Liver (tissue), 9 donors: Measurements from ENCODE around the gene HILPDA. TPM values are rescaled to one million over a fixed set of nuclear protein-coding genes. Genes with fewer than 3 reads are reported as not detected.

Source experiments
- DNase-seq: peaks from one replicate; pipeline ENCODE4 v3.0.0-alpha.2; 2017; ENCODE audit warnings: low spot score
- H3K27ac ChIP-seq, 2 donors: one replicate each; pipeline ENCODE4 v1.7.0; 2013; ENCODE audit warnings: inconsistent platforms in 2 of 2, low read length in 2 of 2, control low read depth in 1 of 2, low read depth in 1 of 2, mild to moderate bottlenecking in 1 of 2
- H3K27me3 ChIP-seq, 4 donors: one replicate each; pipeline versions ENCODE4 v1.6.1 to v1.7.0; 2013; ENCODE audit warnings: low read length in 3 of 4, inconsistent platforms in 1 of 4, mild to moderate bottlenecking in 1 of 4, moderate library complexity in 1 of 4; ENCODE audit not compliant: control insufficient read depth in 4 of 4, insufficient read depth in 4 of 4
- H3K36me3 ChIP-seq, 4 donors: one replicate each; pipeline versions ENCODE4 v1.6.1 to v1.7.0; 2013; ENCODE audit warnings: low read length in 3 of 4, mild to moderate bottlenecking in 3 of 4, low read depth in 1 of 4, moderate library complexity in 1 of 4; ENCODE audit not compliant: control insufficient read depth in 4 of 4, insufficient read depth in 3 of 4
- H3K4me1 ChIP-seq, 4 donors: one replicate each; pipeline versions ENCODE4 v1.6.1 to v1.7.0; 2013; ENCODE audit warnings: low read length in 3 of 4, mild to moderate bottlenecking in 3 of 4, moderate library complexity in 1 of 4; ENCODE audit not compliant: control insufficient read depth in 4 of 4, insufficient read depth in 4 of 4
- H3K4me3 ChIP-seq, 3 donors: one replicate each; pipeline versions ENCODE4 v1.6.1 to v1.7.0; 2013; ENCODE audit warnings: low read length in 3 of 3, control low read depth in 1 of 3, low read depth in 1 of 3, mild to moderate bottlenecking in 1 of 3
- H3K9ac ChIP-seq, 2 donors: one replicate each; pipeline ENCODE4 v1.7.0; 2013; ENCODE audit warnings: low read length in 2 of 2, mild to moderate bottlenecking in 2 of 2, moderate library complexity in 2 of 2, control low read depth in 1 of 2, low read depth in 1 of 2
- H3K9me3 ChIP-seq, 4 donors: one replicate each; pipeline versions ENCODE4 v1.6.1 to v1.7.0; 2013; ENCODE audit warnings: low read length in 3 of 4; ENCODE audit not compliant: control insufficient read depth in 4 of 4
- EGR1 ChIP-seq, 2 donors: IDR thresholded peaks; 2 replicates each; pipeline ENCODE4 v1.6.1; 2016 to 2018; ENCODE audit warnings: antibody characterized with exemption in 2 of 2, low read depth in 2 of 2
- FOXA1 ChIP-seq: IDR thresholded peaks from 2 replicates; pipeline ENCODE4 v1.6.1; 2016; ENCODE audit warnings: antibody characterized with exemption
- FOXA2 ChIP-seq: IDR thresholded peaks from 2 replicates; pipeline ENCODE4 v1.6.1; 2016; ENCODE audit warnings: antibody characterized with exemption
- GABPA ChIP-seq, 2 donors: IDR thresholded peaks in 1 of 2; conservative IDR thresholded peaks in 1 of 2; 2 replicates each; pipeline ENCODE4 v1.6.1; 2016; ENCODE audit warnings: antibody characterized with exemption in 2 of 2, mild to moderate bottlenecking in 1 of 2, moderate library complexity in 1 of 2
- HNF4A ChIP-seq, 2 donors: conservative IDR thresholded peaks; 2 replicates each; pipeline ENCODE4 v1.6.1; 2016; ENCODE audit warnings: antibody characterized with exemption in 2 of 2, mild to moderate bottlenecking in 2 of 2
- HNF4G ChIP-seq: IDR thresholded peaks from 2 replicates; pipeline ENCODE4 v1.6.1; 2016; ENCODE audit warnings: antibody characterized with exemption
- JUND ChIP-seq, 2 donors: IDR thresholded peaks; 2 replicates each; pipeline ENCODE4 v1.6.1; 2016; ENCODE audit warnings: antibody characterized with exemption in 2 of 2
- MAX ChIP-seq: IDR thresholded peaks from 2 replicates; pipeline ENCODE4 v1.6.1; 2016; ENCODE audit warnings: antibody characterized with exemption
- NR2F2 ChIP-seq: IDR thresholded peaks from 2 replicates; pipeline ENCODE4 v1.6.1; 2016; ENCODE audit warnings: antibody characterized with exemption
- RAD21 ChIP-seq, 2 donors: IDR thresholded peaks; 2 replicates each; pipeline ENCODE4 v1.6.1; 2016; ENCODE audit warnings: antibody characterized with exemption in 2 of 2, mild to moderate bottlenecking in 2 of 2
- REST ChIP-seq: IDR thresholded peaks from 2 replicates; pipeline ENCODE4 v1.6.1; 2016; ENCODE audit warnings: antibody characterized with exemption, mild to moderate bottlenecking
- RXRA ChIP-seq, 2 donors: IDR thresholded peaks; 2 replicates each; pipeline ENCODE4 v1.6.1; 2017 to 2018; ENCODE audit warnings: antibody characterized with exemption in 2 of 2, mild to moderate bottlenecking in 1 of 2
- SP1 ChIP-seq: IDR thresholded peaks from 2 replicates; pipeline ENCODE4 v1.6.1; 2018; ENCODE audit warnings: antibody characterized with exemption, mild to moderate bottlenecking
- TAF1 ChIP-seq: conservative IDR thresholded peaks from 2 replicates; pipeline ENCODE4 v1.6.1; 2016; ENCODE audit warnings: antibody characterized with exemption, mild to moderate bottlenecking
- YY1 ChIP-seq: IDR thresholded peaks from 2 replicates; pipeline ENCODE4 v1.6.1; 2016; ENCODE audit warnings: antibody characterized with exemption, mild to moderate bottlenecking
- ZBTB33 ChIP-seq: IDR thresholded peaks from 2 replicates; pipeline ENCODE4 v1.6.1; 2016; ENCODE audit warnings: antibody characterized with exemption
- WGBS: extraction: QIAGEN DNeasy Blood & Tissue Kit; methylation state at CpG from one replicate; pipeline ENCODE4 v1.1.7; 2013; 5-methylcytosine and 5-hydroxymethylcytosine counted together
- polyA plus RNA-seq, 2 donors: library from polyadenylated mRNA; stranded (reverse) in 1 of 2; unstranded in 1 of 2; fragments of 200-250 nt in 1 of 2; fragments of >200 nt in 1 of 2; fragmentation: Nextera tagmentation in 1 of 2; extraction: Ambion mirVana in 1 of 2; gene quantifications; one replicate each; pipeline versions ENCODE4 v1.2.1 to v1.2.3, GENCODE V29; 2013 to 2015
- total RNA-seq, 2 donors: library from RNA; depleted of rRNA; stranded (reverse); fragments of >200 nt; gene quantifications; one replicate each; pipeline ENCODE4 v1.2.3, GENCODE V29; 2014
- TF ChIP-seq, protein P1 (sequence below): IDR thresholded peaks from 2 replicates; pipeline ENCODE4 v1.6.1; 2016; ENCODE audit warnings: antibody characterized with exemption
- TF ChIP-seq, protein P2 (sequence below): fragments of 150-350 bp; IDR thresholded peaks from 2 replicates; pipeline ENCODE4 v1.5.1; 2017; ENCODE audit warnings: improper control_type of control experiment, low read depth, low read length; ENCODE audit not compliant: missing input control
- donor health status: healthy.
- donor health status: healthy.
- donor health status: healthy.
- donor health status: healthy.
- donor health status: healthy.

Gene HILPDA
- total and polyA plus RNA-seq, 4 donors, result 3.9 to 5.6 (median 5.2) TPM

DNA sequence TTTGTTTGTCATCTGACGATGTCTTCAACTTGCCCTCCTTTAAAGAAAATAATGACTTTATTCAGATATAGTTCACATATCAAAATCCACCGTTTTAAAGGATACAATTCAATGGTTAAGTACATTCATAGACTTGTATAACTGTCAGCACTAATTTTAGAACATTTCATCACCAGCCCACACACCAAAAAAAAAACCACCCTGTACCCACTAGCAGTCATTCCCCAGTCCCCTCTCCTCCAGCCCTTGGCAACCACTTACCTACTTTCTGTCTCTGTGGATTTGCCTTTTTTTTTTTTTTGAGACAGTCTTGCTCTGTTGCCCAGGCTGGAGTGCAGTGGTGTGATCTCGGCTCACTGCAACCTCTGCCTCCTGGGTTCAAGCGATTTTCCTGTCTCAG is 5.3 kb upstream of the HILPDA start:
- Histone ChIP-seq H3K4me1 (peaks cover 4 to 19% (median 5%) of the 10 kb centered on the region in 4 donors), H3K36me3 (no peaks in the 10 kb centered on the region), H3K9me3 (no peaks in the 10 kb centered on the region), H3K27ac (no peak overlapping the region), H3K9ac (no peak overlapping the region), H3K4me3 (no peak overlapping the region), H3K27me3 (no peaks in the 10 kb centered on the region)
- no peak for TF ChIP-seq RXRA (IDR thresholded peaks at IDR 0.05)
- no peak for TF ChIP-seq REST
- TF ChIP-seq, protein P1, sequence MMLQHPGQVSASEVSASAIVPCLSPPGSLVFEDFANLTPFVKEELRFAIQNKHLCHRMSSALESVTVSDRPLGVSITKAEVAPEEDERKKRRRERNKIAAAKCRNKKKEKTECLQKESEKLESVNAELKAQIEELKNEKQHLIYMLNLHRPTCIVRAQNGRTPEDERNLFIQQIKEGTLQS, result no peak
- TF ChIP-seq, protein P2, sequence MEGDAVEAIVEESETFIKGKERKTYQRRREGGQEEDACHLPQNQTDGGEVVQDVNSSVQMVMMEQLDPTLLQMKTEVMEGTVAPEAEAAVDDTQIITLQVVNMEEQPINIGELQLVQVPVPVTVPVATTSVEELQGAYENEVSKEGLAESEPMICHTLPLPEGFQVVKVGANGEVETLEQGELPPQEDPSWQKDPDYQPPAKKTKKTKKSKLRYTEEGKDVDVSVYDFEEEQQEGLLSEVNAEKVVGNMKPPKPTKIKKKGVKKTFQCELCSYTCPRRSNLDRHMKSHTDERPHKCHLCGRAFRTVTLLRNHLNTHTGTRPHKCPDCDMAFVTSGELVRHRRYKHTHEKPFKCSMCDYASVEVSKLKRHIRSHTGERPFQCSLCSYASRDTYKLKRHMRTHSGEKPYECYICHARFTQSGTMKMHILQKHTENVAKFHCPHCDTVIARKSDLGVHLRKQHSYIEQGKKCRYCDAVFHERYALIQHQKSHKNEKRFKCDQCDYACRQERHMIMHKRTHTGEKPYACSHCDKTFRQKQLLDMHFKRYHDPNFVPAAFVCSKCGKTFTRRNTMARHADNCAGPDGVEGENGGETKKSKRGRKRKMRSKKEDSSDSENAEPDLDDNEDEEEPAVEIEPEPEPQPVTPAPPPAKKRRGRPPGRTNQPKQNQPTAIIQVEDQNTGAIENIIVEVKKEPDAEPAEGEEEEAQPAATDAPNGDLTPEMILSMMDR, result no peak
- TF ChIP-seq TAF1, result no peak
- no peak for TF ChIP-seq EGR1 (IDR thresholded peaks at IDR 0.05; ENCODE audit: low read depth in 2 of 2)
- TF ChIP-seq GABPA (IDR thresholded peaks at IDR 0.05 in 1 of 2, conservative IDR thresholded peaks at IDR 0.05 in 1 of 2), result no peak
- no peak for TF ChIP-seq MAX
- TF ChIP-seq HNF4G, result no peak
- TF ChIP-seq RAD21 (IDR thresholded peaks at IDR 0.05), result no peak
- TF ChIP-seq HNF4A (conservative IDR thresholded peaks at IDR 0.05), result no peak
- TF ChIP-seq NR2F2, result no peak
- no peak for TF ChIP-seq FOXA1
- no peak for TF ChIP-seq SP1
- no peak for TF ChIP-seq ZBTB33
- no peak for TF ChIP-seq FOXA2
- no peak for TF ChIP-seq YY1
- TF ChIP-seq JUND (IDR thresholded peaks at IDR 0.05), result no peak
- WGBS, result 82% methylated on average over 4 of the region's 4 CpGs
- no peak for DNase-seq
